Measurements from ENCODE around the gene ABLIM3. TPM values are rescaled to one million over a fixed set of nuclear protein-coding genes. Genes with fewer than 3 reads are reported as not detected.
A peak's percentile ranks its signal among the peaks of the same experiment; 100 is the strongest.

ABLIM3 gene
- total and polyA plus RNA-seq, 2 experiments from 2014 or later: 0.19 to 2.2 TPM

DNA sequence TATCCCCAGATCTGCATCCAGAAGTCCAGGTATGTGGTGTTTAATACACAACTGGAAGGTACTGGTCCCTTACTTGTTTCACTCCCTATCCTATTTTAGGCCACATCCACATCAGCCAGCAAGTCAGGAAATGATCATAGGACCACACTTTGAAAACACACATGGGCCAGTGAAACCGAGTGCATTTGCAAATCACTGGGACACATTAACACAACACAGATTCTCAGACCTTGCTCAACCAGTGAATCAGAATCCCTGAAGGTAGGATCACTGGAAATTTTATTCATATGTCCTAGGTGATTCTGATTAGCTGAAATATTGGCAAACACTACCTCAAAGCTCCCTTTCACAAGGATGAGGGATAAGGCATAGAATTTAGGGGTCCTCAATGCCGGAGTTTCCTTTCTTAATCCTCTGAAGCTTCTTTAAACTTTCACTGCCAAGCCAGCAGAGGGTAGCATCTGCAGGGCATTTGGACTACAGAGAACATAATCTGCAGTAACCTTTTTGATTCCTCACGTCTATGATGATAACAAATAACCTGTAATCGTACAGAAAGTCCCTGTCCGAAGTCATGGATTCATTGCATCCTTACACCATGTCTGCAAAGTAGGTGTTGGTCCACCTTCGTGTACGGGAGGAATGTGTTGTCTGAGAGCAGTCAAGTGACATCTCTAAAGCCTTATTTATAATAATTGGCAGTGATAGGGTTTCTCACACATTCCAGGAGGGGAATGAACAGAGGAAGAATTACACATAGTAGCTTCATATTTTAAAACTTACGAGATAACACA, 11.0 kb upstream of the ABLIM3 start:
- H3K27me3 ChIP-seq (ENCODE audit: insufficient read depth): no peaks in the 10 kb centered on the region
- no peaks in the 10 kb centered on the region for H3K79me2 ChIP-seq (replicated peaks; ENCODE audit: insufficient read depth)
- H3K4me1 ChIP-seq (ENCODE audit: insufficient read depth): peaks cover 5% of the 10 kb centered on the region
- TF ChIP-seq, protein P1, sequence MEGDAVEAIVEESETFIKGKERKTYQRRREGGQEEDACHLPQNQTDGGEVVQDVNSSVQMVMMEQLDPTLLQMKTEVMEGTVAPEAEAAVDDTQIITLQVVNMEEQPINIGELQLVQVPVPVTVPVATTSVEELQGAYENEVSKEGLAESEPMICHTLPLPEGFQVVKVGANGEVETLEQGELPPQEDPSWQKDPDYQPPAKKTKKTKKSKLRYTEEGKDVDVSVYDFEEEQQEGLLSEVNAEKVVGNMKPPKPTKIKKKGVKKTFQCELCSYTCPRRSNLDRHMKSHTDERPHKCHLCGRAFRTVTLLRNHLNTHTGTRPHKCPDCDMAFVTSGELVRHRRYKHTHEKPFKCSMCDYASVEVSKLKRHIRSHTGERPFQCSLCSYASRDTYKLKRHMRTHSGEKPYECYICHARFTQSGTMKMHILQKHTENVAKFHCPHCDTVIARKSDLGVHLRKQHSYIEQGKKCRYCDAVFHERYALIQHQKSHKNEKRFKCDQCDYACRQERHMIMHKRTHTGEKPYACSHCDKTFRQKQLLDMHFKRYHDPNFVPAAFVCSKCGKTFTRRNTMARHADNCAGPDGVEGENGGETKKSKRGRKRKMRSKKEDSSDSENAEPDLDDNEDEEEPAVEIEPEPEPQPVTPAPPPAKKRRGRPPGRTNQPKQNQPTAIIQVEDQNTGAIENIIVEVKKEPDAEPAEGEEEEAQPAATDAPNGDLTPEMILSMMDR (conservative IDR thresholded peaks at IDR 0.05; ENCODE audit: low read depth in 2 of 2): peak; percentile 49 to 59
- TF ChIP-seq POLR2AphosphoS5 (IDR thresholded peaks at IDR 0.05; ENCODE audit: low read depth): no peak
- H3K4me1 Mint-ChIP-seq: peaks cover 24% of the 10 kb centered on the region
- no peaks in the 10 kb centered on the region for H3F3A ChIP-seq (replicated peaks; ENCODE audit: low read depth)
- DNase-seq (ENCODE audit: low spot score) (peak; percentile 23), ATAC-seq (no peak)
- H3K4me3 ChIP-seq: no peak overlapping the region
- H3K9me3 Mint-ChIP-seq: no peaks in the 10 kb centered on the region
- peaks cover 10% of the 10 kb centered on the region for H3K27me3 Mint-ChIP-seq (ENCODE audit: insufficient read depth, low read depth, poor library complexity)
- no peak overlapping the region for H3K27ac ChIP-seq (ENCODE audit: low read depth)
- H3K4me3 Mint-ChIP-seq: no peak overlapping the region
- H3K9me2 ChIP-seq (ENCODE audit: insufficient read depth): no peaks in the 10 kb centered on the region
- no peaks in the 10 kb centered on the region for H3K36me3 Mint-ChIP-seq (ENCODE audit: low read depth)
- no peaks in the 10 kb centered on the region for H4K20me1 ChIP-seq (replicated peaks; ENCODE audit: insufficient read depth)
- no peak overlapping the region for H3K4me2 ChIP-seq
- no peak overlapping the region for H3K27ac Mint-ChIP-seq
- H3K36me3 ChIP-seq (ENCODE audit: insufficient read depth): no peaks in the 10 kb centered on the region
- no peak overlapping the region for H2AFZ ChIP-seq

DNA sequence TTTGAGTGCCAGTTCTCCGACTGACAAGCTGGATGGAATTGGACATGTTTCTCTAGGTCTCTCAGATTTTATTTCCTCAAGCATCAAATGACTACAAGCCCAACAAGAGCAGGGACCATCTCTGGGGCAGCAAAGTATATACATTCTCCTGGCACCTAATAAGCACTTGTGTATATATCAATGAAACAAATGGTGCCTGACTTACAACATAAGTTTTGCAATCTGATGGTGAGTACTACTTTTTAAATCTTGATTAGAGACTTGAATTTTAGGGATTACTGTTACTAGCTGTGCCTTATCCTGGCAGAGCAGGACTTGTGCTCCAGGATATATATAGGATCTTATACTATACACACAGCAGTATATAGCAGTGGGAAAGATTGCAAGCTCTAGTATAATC, 8.8 kb upstream of the ABLIM3 start:
- Histone ChIP-seq H4K20me1 (replicated peaks; ENCODE audit: insufficient read depth) (no peaks in the 10 kb centered on the region), H3F3A (replicated peaks; ENCODE audit: low read depth) (no peaks in the 10 kb centered on the region), H3K36me3 (ENCODE audit: insufficient read depth) (no peaks in the 10 kb centered on the region), H3K4me3 (no peak overlapping the region), H3K9me2 (ENCODE audit: insufficient read depth) (peaks cover 8% of the 10 kb centered on the region; the same call in 1 of the 2 replicates), H3K27ac (ENCODE audit: low read depth) (no peak overlapping the region), H2AFZ (no peak overlapping the region), H3K79me2 (replicated peaks; ENCODE audit: insufficient read depth) (no peaks in the 10 kb centered on the region), H3K27me3 (ENCODE audit: insufficient read depth) (no peaks in the 10 kb centered on the region), H3K4me2 (no peak overlapping the region), H3K4me1 (ENCODE audit: insufficient read depth) (peaks cover 5% of the 10 kb centered on the region)
- H3K4me1 Mint-ChIP-seq: peaks cover 13% of the 10 kb centered on the region
- no peak for ATAC-seq
- no peaks in the 10 kb centered on the region for H3K9me3 Mint-ChIP-seq
- no peak for DNase-seq (ENCODE audit: low spot score)
- no peak overlapping the region for H3K27ac Mint-ChIP-seq
- H3K36me3 Mint-ChIP-seq (ENCODE audit: low read depth): no peaks in the 10 kb centered on the region
- H3K27me3 Mint-ChIP-seq (ENCODE audit: insufficient read depth, low read depth, poor library complexity): peaks cover 2% of the 10 kb centered on the region
- H3K4me3 Mint-ChIP-seq: no peak overlapping the region
- TF ChIP-seq STAT1 (IDR thresholded peaks at IDR 0.05; ENCODE audit: unreplicated experiment) (no peak), ZNF331 (CRISPR knock-in tag; IDR thresholded peaks at IDR 0.05; ENCODE audit: low read depth) (no peak), ZNF114 (CRISPR knock-in tag; IDR thresholded peaks at IDR 0.05) (no peak), POLR2AphosphoS5 (IDR thresholded peaks at IDR 0.05; ENCODE audit: low read depth) (no peak), CREB1 (CRISPR knock-in tag; IDR thresholded peaks at IDR 0.05; ENCODE audit: low read depth) (no peak), EZH2 (IDR thresholded peaks at IDR 0.05; ENCODE audit: low read depth, unreplicated experiment) (no peak)
- TF ChIP-seq, protein P1 (conservative IDR thresholded peaks at IDR 0.05; ENCODE audit: low read depth in 2 of 2): no peak
- TF ChIP-seq, protein P2, sequence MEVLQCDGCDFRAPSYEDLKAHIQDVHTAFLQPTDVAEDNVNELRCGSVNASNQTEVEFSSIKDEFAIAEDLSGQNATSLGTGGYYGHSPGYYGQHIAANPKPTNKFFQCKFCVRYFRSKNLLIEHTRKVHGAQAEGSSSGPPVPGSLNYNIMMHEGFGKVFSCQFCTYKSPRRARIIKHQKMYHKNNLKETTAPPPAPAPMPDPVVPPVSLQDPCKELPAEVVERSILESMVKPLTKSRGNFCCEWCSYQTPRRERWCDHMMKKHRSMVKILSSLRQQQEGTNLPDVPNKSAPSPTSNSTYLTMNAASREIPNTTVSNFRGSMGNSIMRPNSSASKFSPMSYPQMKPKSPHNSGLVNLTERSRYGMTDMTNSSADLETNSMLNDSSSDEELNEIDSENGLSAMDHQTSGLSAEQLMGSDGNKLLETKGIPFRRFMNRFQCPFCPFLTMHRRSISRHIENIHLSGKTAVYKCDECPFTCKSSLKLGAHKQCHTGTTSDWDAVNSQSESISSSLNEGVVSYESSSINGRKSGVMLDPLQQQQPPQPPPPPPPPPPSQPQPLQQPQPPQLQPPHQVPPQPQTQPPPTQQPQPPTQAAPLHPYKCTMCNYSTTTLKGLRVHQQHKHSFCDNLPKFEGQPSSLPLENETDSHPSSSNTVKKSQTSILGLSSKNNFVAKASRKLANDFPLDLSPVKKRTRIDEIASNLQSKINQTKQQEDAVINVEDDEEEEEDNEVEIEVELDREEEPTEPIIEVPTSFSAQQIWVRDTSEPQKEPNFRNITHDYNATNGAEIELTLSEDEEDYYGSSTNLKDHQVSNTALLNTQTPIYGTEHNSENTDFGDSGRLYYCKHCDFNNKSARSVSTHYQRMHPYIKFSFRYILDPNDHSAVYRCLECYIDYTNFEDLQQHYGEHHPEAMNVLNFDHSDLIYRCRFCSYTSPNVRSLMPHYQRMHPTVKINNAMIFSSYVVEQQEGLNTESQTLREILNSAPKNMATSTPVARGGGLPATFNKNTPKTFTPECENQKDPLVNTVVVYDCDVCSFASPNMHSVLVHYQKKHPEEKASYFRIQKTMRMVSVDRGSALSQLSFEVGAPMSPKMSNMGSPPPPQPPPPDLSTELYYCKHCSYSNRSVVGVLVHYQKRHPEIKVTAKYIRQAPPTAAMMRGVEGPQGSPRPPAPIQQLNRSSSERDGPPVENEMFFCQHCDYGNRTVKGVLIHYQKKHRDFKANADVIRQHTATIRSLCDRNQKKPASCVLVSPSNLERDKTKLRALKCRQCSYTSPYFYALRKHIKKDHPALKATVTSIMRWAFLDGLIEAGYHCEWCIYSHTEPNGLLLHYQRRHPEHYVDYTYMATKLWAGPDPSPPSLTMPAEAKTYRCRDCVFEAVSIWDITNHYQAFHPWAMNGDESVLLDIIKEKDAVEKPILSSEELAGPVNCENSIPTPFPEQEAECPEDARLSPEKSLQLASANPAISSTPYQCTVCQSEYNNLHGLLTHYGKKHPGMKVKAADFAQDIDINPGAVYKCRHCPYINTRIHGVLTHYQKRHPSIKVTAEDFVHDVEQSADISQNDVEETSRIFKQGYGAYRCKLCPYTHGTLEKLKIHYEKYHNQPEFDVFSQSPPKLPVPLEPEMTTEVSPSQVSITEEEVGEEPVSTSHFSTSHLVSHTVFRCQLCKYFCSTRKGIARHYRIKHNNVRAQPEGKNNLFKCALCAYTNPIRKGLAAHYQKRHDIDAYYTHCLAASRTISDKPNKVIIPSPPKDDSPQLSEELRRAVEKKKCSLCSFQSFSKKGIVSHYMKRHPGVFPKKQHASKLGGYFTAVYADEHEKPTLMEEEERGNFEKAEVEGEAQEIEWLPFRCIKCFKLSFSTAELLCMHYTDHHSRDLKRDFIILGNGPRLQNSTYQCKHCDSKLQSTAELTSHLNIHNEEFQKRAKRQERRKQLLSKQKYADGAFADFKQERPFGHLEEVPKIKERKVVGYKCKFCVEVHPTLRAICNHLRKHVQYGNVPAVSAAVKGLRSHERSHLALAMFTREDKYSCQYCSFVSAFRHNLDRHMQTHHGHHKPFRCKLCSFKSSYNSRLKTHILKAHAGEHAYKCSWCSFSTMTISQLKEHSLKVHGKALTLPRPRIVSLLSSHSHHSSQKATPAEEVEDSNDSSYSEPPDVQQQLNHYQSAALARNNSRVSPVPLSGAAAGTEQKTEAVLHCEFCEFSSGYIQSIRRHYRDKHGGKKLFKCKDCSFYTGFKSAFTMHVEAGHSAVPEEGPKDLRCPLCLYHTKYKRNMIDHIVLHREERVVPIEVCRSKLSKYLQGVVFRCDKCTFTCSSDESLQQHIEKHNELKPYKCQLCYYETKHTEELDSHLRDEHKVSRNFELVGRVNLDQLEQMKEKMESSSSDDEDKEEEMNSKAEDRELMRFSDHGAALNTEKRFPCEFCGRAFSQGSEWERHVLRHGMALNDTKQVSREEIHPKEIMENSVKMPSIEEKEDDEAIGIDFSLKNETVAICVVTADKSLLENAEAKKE (CRISPR knock-in tag; IDR thresholded peaks at IDR 0.05): no peak
- TF ChIP-seq, protein P3, sequence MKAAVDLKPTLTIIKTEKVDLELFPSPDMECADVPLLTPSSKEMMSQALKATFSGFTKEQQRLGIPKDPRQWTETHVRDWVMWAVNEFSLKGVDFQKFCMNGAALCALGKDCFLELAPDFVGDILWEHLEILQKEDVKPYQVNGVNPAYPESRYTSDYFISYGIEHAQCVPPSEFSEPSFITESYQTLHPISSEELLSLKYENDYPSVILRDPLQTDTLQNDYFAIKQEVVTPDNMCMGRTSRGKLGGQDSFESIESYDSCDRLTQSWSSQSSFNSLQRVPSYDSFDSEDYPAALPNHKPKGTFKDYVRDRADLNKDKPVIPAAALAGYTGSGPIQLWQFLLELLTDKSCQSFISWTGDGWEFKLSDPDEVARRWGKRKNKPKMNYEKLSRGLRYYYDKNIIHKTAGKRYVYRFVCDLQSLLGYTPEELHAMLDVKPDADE (IDR thresholded peaks at IDR 0.05): no peak

Measured in GM23338 (cell line).